ENCODE results near the gene CMTM6.

Gene CMTM6

GRCh38 chr3:32455609-32456428 is 46.8 kb downstream of the CMTM6 start:
- H3K27me3 ChIP-seq (ENCODE audit: insufficient read depth, poor library complexity, severe bottlenecking), result no peaks in the 10 kb centered on the region
- TF ChIP-seq REST (IDR thresholded peaks at IDR 0.05; ENCODE audit: insufficient replicate concordance, low read depth), result no peak
- TF ChIP-seq GABPA (IDR thresholded peaks at IDR 0.05; ENCODE audit: low read depth), result no peak
- no peak for TF ChIP-seq POLR2AphosphoS5 (IDR thresholded peaks at IDR 0.05; ENCODE audit: low read depth)
- TF ChIP-seq SPI1 (IDR thresholded peaks at IDR 0.05; ENCODE audit: borderline replicate concordance, low read depth), result no peak

GRCh38 chr3:32454731-32455608 is 47.7 kb downstream of the CMTM6 start:
- no peaks in the 10 kb centered on the region for H3K27me3 ChIP-seq (ENCODE audit: insufficient read depth, poor library complexity, severe bottlenecking)
- no peak for TF ChIP-seq SPI1 (IDR thresholded peaks at IDR 0.05; ENCODE audit: borderline replicate concordance, low read depth)
- TF ChIP-seq REST (IDR thresholded peaks at IDR 0.05; ENCODE audit: insufficient replicate concordance, low read depth), result no peak
- no peak for TF ChIP-seq POLR2AphosphoS5 (IDR thresholded peaks at IDR 0.05; ENCODE audit: low read depth)
- TF ChIP-seq GABPA (IDR thresholded peaks at IDR 0.05; ENCODE audit: low read depth), result no peak
- DNase-seq (ENCODE audit: low read depth in 1 of 2, low spot score in 1 of 2), result no peak
- no peak overlapping the region for H3K4me3 ChIP-seq (replicated peaks; ENCODE audit: insufficient read depth, low read length)
- no peak overlapping the region for H3K27ac ChIP-seq (replicated peaks)

More at GRCh38 chr3:32455609-32456428, 46.8 kb downstream of the CMTM6 start:
- Histone ChIP-seq H3K27ac (replicated peaks) (no peak overlapping the region), H3K4me3 (replicated peaks; ENCODE audit: insufficient read depth, low read length) (no peak overlapping the region)
- DNase-seq (ENCODE audit: low read depth in 1 of 2, low spot score in 1 of 2), result no peak

- Histone ChIP-seq H3K27me3 (ENCODE audit: insufficient read depth, poor library complexity, severe bottlenecking) (no peaks in the 10 kb centered on the region), H3K27ac (replicated peaks) (no peak overlapping the region), H3K4me3 (replicated peaks; ENCODE audit: insufficient read depth, low read length) (no peak overlapping the region)
- TF ChIP-seq CTCF (IDR thresholded peaks at IDR 0.05; ENCODE audit: insufficient read depth, low read length) (no peak), POLR2AphosphoS5 (IDR thresholded peaks at IDR 0.05; ENCODE audit: low read depth) (no peak), GABPA (IDR thresholded peaks at IDR 0.05; ENCODE audit: low read depth) (no peak), SPI1 (IDR thresholded peaks at IDR 0.05; ENCODE audit: borderline replicate concordance, low read depth) (no peak), REST (IDR thresholded peaks at IDR 0.05; ENCODE audit: insufficient replicate concordance, low read depth) (no peak)
- DNase-seq (ENCODE audit: low read depth in 1 of 2, low spot score in 1 of 2), result no peak
These were observed 48.5 kb downstream of the CMTM6 start for GRCh38 chr3:32454111-32454510.
